ENCODE measurements around the gene ZNF770.
A peak's percentile ranks its signal among the peaks of the same experiment; 100 is the strongest.

ZNF770 gene, protein sequence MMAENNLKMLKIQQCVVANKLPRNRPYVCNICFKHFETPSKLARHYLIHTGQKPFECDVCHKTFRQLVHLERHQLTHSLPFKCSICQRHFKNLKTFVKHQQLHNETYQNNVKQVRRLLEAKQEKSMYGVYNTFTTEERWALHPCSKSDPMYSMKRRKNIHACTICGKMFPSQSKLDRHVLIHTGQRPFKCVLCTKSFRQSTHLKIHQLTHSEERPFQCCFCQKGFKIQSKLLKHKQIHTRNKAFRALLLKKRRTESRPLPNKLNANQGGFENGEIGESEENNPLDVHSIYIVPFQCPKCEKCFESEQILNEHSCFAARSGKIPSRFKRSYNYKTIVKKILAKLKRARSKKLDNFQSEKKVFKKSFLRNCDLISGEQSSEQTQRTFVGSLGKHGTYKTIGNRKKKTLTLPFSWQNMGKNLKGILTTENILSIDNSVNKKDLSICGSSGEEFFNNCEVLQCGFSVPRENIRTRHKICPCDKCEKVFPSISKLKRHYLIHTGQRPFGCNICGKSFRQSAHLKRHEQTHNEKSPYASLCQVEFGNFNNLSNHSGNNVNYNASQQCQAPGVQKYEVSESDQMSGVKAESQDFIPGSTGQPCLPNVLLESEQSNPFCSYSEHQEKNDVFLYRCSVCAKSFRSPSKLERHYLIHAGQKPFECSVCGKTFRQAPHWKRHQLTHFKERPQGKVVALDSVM

DNA sequence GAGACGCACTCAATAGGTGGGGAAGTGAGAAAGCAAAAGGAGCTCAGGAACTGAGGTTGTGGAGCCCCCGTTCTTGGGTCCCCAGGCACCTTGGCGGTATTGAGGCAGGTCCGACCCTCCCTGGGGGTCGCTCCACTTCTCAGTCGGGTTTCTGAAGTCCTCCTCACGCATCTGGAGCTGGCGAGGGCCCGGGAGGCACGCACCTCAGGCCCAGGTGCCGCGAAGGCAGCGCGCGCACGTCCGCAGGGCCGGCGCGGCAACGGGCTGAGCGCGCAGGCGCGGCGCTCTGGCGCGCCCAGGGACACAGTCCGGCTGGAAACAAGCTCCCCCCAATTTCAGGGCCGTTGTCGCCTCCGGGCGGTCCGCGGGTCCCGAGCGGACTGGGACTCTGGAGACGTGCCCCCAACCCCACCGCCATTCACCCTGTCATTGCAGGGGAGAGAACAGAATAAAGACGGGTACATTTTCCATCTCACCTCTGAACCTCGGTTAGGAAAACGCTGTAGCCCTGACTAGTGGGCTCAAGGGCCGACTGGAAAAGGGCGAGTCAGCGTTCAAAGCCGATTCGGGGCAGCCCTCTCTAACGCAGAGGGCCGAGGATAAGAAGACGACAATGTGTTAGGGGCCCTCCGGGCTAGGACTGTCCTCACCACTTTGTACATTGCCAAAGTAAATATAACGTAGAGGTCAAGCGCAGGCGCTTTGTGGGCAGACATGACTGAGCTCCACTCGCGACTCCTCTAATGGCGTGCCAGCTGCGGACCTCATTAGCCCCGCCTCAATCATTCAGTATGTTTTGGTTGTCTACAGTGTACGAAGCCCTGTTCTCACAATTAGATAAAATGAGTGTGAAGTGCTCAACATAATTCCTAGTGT lies at the start of gene ZNF770:
Gene ZNF770 (minus strand): TSS at position 261 of the 876 bp plus-strand sequence. CDS start 4,853 bp downstream, outside the sequence.
- peak; percentile 69 to 70 for DNase-seq (ENCODE audit: low read depth in 2 of 2)

GRCh38 chr15:35028235-35028984 lies 40.3 kb upstream of the ZNF770 start:
- no peak for DNase-seq (ENCODE audit: low read depth in 2 of 2)

DNA sequence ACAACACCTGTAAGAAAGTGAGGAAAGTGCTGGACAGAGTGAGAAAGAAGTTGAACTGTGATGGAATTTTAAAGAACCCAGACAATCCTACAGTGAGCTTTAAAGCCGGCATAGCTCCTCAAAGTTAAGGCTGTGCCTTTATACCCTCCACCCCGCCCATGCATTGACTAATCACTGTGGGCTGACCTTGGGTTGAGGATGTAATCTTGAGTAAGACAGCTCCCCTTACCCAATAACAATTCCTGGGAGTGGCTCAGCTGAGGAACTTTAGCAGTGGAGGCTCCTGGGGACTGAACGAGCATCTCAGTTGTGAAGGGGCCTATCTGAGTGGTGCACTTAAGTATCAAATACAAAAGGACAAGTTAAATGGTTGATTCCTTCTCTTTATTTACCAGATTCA lies 35.7 kb upstream of the ZNF770 start:
- no peak for DNase-seq (ENCODE audit: low read depth in 2 of 2)

- no peak for DNase-seq (ENCODE audit: low read depth in 2 of 2)
Measured at GRCh38 chr15:35020974-35021373, 32.9 kb upstream of the ZNF770 start.

- no peak for DNase-seq (ENCODE audit: low read depth in 2 of 2)
Measured at GRCh38 chr15:35019404-35020327, 31.6 kb upstream of the ZNF770 start.

DNA sequence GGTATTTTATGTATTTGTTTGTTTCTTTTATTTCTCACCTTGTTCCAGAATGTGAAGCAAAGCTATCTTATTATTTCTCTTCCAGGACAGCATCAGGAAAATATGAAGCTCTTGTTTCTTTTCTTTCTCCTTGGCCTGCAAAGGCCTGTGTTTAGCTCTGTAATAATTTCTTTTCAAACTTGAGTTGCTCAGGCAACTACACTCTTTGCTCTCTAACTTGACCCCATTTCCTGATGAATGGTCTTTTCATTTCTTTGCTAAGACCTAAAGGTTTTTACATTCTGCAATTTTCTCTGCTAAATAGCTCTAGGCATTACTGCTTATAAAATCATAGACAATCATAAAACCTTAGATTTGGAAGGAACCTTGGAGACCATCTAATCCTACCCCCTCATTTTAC lies 26.2 kb upstream of the ZNF770 start:
- no peak for DNase-seq (ENCODE audit: low read depth in 2 of 2)

DNA sequence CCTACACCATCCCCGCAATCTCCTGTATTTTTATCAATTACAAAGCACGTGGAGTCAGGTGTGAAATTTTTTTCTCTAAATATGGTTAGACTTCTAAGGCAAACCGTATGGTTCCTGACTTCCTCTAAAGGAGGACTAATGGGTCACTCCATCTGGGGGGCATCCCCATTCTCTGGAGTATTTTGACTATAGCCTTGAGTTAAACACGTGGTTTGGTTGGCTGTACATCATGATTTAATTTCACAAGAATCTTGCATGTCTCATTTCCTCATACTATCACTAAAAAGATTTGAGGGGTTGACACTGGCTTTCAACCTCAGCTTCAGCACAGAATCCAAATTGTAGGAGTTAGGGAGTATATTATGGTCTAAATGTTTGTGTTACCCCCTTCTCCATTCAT lies 25.3 kb upstream of the ZNF770 start:
- DNase-seq (ENCODE audit: low read depth in 2 of 2): no peak

DNA sequence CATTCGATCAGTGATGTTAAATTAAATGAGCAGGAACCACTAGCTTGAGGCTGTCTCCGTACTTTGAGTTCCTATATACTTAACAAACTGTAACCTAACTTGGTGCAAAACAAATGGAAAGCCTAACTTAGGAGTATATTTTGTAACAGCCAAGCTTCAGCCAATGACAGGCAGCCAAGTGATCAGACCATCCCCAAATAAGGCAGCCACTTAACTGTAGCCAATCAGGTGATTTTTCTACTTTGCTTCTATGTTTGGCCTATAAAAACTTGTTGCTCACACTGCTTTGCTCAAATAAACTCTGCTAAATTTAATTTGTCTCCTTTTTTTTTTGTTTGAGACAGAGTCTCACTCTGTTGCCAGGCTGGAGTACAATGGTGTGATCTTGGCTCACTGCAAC lies 19.3 kb upstream of the ZNF770 start:
- DNase-seq (ENCODE audit: low read depth in 2 of 2): no peak

DNA sequence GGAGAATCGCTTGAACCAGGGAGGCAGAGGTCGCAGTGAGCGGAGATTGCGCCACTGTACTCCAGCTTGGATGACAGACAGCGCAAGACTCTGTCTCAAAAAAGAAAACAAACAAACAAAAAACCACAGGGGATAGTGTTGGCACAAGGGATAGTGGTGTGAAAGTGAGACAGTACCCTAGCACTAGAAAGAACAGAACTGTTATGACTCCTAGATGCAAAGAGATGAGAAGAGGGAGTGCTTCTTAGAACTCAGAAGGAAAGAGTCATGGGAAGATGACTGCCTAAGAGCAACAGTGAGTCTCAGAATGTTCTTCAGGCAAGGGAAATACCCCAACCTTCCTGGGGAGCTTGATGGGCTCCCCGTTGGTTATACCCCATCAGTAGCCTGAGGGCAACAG lies 17.8 kb upstream of the ZNF770 start:
- no peak for DNase-seq (ENCODE audit: low read depth in 2 of 2)

DNA sequence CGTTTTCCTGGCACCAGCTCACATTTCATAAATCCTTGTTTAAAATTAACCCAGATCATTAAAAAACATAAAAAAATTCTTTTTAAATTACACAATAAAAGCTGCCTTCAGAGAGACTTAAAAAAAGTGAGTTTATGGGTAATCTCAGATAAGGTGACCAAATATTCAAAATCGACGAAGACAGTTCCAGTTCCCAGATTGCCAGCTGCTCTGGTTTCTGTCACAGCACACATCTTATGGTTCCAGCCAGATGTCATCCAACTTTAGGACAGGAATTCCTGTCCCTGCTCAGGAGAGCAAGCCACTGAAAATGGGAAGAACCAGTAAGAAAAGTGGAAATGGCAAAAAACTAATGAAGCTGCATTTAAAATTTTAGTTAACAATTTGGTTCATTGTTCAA lies 15.8 kb upstream of the ZNF770 start:
- no peak for DNase-seq (ENCODE audit: low read depth in 2 of 2)

GRCh38 chr15:35000511-35000910 lies 12.4 kb upstream of the ZNF770 start:
- DNase-seq (ENCODE audit: low read depth in 2 of 2): no peak

DNA sequence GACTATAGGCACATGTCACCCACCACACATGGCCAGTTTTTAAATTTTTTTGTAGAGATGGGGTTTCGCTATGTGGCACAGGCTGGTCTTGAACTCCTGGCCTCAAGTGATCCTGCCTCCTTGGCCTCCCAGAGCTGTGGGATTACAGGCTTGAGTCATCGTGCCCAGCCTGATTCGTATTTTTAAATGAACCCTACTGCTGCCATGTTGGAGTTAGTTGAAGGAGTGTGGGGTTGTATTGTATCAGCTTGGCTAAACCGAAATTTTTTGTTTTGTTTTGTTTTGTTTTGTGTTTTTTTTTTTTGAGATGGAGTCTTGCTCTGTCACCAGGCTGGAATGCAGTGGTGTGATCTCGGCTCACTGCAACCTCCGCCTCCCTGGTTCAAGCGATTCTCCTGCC lies 11.8 kb upstream of the ZNF770 start:
- no peak for DNase-seq (ENCODE audit: low read depth in 2 of 2)

- DNase-seq (ENCODE audit: low read depth in 2 of 2): no peak
Measured at GRCh38 chr15:34994925-34995324, 6.8 kb upstream of the ZNF770 start.

DNA sequence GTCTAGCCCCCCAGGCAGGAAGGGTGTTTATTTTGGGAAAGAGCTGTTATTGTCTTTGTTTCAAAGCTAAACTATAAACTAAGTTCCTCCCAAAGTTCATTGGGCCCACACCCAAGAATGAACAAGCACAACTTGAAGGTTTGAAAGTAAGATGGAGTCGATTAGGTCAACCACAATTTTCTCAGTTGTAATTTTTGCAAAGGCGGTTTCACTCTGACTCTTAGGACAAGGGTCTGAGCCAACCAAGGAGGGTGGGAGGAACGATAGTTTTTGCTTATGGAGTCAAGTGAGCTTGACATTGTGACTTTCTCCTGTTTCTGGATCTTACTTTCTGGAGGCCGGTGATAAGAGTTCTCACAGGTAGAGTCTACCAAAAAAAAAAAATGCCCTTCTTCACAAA lies 5.8 kb upstream of the ZNF770 start:
- DNase-seq (ENCODE audit: low read depth in 2 of 2): no peak

DNA sequence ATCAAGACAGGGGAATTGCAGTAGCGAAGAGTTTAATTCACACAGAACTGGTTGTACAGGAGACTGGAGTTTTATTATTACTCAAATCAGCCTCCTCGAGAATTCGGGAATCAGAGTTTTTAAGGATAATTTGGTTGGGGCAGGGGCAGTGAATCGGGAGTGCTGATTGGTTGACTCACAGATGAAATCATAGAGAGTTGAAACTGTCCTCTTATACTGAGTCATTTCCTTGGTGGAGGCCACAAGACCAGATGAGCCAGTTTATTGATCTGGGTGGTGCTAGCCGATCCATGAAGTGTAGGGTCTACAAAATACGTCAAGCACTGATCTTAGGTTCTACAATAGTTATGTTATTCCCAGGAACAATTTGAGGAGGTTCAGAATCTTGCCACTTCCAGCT lies 5.3 kb upstream of the ZNF770 start:
- DNase-seq (ENCODE audit: low read depth in 2 of 2): no peak

GRCh38 chr15:34987609-34988026 lies 469 bp downstream of the ZNF770 start:
- DNase-seq (ENCODE audit: low read depth in 2 of 2): no peak

- no peak for DNase-seq (ENCODE audit: low read depth in 2 of 2)
Measured at GRCh38 chr15:34986771-34987480, 1.2 kb downstream of the ZNF770 start.

GRCh38 chr15:34986326-34986725 lies 1.8 kb downstream of the ZNF770 start:
- no peak for DNase-seq (ENCODE audit: low read depth in 2 of 2)

- DNase-seq (ENCODE audit: low read depth in 2 of 2): no peak
Measured at GRCh38 chr15:34984889-34985630, 3.0 kb downstream of the ZNF770 start.

All from activated CD4-positive, alpha-beta T cell treated with anti-CD3 and anti-CD28 coated beads for 24 hours (primary cell).